C4-2B (cell line): ENCODE results near the gene MMP17.

ENCODE experiments used
- CTCF ChIP-seq: fragments of 450-650 bp; conservative IDR thresholded peaks from 2 replicates; pipeline ENCODE4 v1.5.1; 2017; ENCODE audit warnings: mild to moderate bottlenecking
- ZFX ChIP-seq: fragments of 450-650 bp; IDR thresholded peaks from 2 replicates; pipeline ENCODE4 v1.6.1; 2017

DNA sequence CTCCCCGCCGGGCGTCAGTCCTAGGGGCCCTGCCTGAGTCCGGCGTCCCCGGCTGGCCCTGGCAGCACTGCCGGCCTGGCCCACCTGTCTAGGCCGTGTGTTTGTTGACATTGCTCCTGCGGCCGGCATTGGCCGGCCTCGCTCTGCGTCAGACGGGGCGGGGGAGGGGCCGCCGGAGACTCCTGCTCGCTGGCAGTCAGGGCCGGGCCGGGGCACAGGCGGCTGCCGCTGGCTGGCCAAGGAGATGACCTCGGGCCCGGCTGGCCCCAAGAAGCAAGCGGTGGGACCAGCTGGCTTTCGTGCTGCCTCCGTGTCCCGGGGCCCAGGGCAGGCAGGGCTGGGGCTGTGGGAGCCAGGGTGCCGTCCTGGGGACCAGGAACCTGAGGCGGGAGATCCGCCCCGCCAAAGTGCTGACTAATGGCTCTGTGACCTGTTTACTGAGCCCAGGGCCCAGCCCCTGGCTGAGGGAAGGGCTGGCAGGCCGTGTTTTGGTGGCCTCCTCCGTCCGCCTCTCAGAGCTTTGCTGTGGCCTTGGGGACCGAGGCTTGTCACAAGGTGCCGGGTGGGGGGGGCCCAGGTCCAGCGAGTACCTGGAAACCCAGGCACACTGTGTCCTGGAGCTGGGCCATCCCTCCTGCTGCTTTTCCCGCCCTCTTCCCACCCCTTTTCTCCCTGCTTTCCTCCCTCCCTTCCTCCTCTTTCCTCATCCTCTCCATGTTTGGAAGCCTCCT is 68.1 kb downstream of the MMP17 start:
- no peak for TF ChIP-seq CTCF
- peak; percentile 44; the same call in 1 of the 2 replicates for TF ChIP-seq ZFX
